RPMI7951 (cell line): Measurements from ENCODE around the gene POPDC3. TPM values are rescaled to one million over a fixed set of nuclear protein-coding genes. Genes with fewer than 3 reads are reported as not detected.
"Not testable (repeated sequence)": the region's sequence is repeated elsewhere in the genome, so short reads cannot be mapped to it uniquely, and the experiment has no call there.

ENCODE experiments used
- DNase-seq: peaks from one replicate; pipeline ENCODE4 v3.0.0-alpha.2; 2012; ENCODE audit warnings: low read depth
- total RNA-seq: library from RNA; depleted of rRNA; stranded (reverse); fragments of >200 nt; shearing (Covaris generic); gene quantifications from 2 replicates; pipeline ENCODE4 v1.2.3, GENCODE V29; 2014; rRNA removed

The POPDC3 gene, protein sequence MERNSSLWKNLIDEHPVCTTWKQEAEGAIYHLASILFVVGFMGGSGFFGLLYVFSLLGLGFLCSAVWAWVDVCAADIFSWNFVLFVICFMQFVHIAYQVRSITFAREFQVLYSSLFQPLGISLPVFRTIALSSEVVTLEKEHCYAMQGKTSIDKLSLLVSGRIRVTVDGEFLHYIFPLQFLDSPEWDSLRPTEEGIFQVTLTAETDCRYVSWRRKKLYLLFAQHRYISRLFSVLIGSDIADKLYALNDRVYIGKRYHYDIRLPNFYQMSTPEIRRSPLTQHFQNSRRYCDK
- total RNA-seq, result 63.6 and 66.4 TPM in 2 replicates

DNA sequence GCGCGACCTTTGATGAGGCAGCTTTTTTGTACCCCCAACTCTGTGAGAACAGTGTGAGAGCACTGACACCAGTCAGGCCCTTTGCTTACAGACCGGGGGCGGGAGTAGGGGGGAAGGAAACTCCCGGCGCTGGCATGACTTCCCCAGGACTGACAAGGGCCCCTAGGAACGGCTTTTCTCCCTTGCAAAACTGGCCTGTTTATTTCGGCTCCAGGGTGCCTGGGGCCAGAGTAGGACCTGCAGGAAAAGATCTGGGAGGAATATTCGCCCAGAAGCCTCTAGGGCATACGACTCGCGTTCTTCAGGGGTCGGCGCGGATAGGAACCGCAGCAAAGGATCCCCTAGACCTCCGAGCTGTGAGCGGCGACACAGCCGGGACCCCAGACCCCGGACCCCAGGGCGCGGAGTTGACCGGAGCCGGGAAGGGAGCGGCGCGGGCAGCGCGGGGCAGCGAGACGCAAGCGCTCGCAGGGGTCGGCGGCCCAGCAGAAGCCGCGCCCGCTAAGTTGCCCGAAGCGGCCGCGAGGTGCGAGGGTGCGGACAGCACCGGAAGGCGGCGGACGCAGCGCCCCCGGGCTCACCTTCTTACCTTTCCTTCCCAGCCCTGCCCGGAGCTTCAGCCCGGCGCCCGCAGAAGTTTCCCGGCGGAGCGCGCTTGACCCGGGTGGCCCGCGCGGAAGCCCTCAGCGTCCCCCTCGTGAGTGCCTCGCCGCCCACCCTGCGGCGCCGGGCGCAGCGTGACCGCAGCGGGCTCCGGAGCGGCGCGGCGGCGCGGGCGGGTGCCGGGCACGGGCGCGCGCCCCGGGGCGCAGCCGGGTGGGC, at the start of gene POPDC3:
Gene POPDC3, minus strand, starts transcription at position 771 of the 822 bp plus-strand sequence. CDS start 18,105 bp downstream, outside the sequence.
- peak; percentile 73 for DNase-seq

DNA sequence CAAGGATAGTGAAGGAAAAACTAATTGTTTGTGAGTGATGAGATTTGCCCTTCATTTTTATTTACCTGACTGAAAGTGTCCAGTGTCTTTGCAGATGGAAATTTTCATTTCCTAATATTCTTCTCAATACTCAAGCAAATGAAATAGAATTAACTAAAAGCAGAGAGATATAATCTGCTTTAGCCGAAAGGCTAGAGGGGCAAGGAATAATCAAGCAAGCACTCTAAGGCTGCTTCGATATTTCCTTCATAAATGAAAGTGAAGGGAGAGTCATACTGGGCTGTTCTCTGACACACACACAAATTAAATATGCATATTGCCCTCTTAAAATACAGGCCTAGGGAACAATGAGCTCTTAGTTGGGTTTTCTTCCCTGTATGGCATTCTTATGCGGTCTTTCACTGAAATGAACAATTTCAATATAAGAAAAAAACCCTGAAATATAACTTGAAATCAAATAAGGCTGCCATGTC, 47.5 kb upstream of the POPDC3 start:
- no peak for DNase-seq

DNA sequence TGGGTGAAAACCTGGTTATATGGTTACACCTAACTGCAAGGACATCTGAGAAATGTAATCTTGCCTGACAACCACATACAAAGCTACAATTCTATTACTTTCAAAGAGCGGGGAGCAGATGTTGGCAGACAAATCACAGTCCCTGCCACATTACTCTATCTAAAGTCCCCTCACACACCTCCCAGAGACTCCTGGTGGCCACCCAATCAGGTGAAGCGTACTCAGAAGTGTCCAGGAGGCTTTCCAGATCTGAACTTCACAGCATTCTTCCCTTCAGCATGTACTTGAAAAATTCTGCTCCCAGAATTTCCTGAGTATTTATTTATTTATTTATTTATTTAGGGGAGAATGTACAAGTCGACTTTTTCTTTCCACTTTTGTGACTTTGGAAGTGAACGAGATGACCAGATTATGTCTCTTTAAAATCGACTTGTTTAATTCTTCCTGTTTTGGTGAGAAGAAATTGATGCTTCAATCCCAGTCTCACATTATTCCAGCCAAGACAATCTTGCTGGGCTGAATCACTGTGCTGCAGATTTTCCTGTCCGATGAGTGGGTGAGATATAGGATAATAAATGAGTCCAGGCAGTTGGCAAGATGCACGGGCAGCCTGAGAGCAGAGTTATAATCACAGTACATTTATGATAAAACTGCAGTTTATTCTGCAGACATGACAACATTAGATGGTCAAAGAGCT, 46.9 kb upstream of the POPDC3 start:
- peak; percentile 24 for DNase-seq

DNA sequence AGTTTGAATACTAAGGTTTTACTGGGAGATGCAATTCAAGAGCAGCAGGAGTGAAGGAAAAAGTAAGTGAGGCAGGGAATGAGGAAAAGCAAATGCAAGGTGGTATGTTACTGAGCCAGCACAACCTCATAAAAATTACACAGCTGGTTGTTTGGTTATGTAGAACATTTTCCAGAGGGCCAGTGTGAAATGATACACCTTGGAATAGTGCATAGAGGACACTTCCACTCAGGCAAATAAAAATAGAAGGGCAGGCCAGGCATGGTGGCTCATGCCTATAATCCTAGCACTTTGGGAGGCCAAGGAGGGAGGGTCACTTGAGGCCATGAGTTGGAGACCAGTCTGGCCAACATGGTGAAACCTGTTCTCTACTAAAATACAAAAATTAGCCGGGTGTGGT, 43.4 kb upstream of the POPDC3 start:
- no peak for DNase-seq

DNA sequence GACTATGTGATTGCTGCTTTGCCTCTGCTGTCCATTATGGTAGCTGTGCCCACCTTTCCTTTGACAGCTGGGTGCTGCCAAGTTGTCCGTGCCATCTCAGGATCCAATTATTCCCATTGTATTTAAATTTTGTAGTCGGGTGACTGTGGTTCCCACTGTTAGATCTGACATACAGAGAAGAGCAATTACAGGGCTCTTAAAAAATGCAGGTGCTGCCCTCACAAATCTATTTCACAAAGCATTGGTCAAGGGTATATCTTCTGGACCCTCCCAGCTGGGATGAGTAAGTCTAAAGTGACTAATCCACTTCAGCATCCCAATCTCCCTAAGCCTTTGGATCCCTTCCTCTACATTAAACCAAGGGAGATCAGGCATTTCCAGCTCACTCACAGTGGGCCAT, 41.4 kb upstream of the POPDC3 start:
- DNase-seq, result peak; percentile 25

DNA sequence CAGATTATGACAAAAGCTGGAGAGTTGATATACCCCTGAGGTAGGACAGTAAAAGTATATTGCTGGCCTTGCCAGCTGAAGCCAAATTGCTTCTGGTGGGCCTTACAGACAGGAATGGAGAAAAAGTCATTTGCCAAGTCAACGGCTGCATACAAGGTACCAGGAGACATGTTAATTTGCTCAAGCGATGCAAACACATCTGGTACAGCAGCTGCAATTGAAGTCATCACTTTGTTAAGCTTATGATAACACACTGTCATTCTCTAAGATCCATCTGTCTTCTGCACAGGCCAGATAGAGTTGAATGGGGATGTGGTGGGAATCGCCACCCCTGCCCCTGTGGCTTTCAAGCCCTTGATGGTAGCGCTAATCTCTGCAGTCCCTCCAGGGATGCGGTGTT, 40.4 kb upstream of the POPDC3 start:
- no peak for DNase-seq

DNA sequence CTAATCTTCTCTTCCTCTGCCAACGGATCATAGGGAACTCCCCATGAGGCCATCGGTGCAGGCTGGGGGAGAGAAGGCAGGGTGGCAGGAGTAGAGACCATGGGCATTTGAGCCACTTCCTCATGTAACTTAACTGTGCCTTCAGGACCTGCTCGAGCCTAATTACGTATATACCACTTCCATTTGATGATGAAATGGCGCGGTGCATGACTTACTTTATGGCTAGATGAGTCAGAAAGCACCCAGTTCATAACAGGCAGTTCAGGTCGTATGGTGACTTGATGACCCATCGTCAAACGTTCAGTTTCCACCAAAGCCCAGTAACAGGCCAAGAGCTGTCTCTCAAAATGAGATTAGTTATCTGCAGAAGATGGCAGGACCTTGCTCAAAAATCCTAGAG, 39.4 kb upstream of the POPDC3 start:
- DNase-seq, result not testable (repeated sequence)

DNA sequence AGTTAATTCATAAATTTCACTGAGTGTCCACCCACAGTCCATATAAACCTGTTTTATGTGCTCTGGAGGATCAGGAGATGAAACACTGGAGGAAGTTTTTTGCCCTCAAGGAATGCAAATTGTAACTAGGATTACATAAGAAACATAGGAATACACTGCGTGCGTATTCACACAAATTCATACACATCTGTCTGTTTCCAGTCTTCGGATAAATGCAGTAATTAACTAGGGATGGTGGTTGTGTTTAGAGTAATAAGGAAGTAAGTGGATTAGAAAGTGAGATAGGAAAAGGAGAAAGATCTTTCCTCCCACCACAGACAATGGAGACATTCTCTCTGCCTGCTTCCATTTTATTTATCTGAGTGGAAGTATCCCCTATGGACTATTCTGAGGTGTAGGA, 35.7 kb upstream of the POPDC3 start:
- no peak for DNase-seq

DNA sequence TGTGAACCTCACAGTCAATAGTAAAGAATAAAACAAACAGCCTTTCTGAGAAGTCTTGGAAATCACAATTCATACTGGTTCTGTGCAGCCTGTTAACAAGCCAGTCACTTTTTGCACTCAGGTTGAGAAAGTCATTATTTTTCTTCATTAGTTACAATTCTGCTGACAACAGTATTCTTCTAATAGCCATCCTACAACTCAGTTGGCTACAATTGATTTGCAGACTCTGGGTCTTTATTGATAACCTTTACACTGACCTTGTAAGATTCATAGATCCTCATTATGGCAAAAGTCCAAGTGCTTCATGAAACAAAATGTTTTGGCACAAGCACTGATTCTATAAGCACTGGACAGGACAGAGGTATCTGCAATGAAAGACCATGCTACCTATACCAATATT, 34.9 kb upstream of the POPDC3 start:
- DNase-seq, result no peak

DNA sequence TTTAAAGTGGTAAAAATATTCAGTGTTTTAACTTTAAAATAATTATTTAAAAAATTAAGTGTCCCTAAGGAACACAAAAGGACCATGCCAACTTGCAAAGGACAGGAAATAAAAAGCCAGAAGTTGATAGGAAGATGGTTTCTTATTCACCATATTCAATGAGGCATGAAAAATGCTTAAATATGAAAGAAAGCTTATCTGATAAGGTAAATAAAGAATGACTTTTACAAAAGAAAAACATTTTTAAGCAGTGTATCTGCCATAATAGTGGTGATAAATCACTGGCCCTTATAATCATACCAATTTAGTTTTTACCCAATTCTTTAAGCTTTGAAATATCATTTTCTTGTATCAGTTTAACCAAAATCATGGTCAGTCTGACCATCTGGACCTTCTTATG, 33.5 kb upstream of the POPDC3 start:
- no peak for DNase-seq

DNA sequence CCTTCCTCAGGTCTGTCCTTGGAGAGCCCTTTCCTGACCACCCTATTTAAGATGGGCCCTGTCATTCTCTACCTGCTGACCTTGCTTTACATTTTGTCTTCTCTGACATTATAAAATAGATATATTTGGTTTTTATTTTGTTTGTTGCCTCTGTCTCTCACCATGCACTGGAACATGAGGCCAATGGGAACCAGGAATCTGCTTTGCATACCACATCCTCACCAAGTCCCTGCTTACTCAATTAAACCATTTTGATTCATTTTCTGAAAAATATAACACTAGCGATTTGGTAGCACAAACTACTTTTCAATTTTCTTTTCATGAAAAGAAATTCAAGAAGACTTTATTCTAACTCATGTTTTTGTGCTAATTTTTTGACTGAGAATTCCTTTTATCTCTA, 32.8 kb upstream of the POPDC3 start:
- DNase-seq, result no peak

DNA sequence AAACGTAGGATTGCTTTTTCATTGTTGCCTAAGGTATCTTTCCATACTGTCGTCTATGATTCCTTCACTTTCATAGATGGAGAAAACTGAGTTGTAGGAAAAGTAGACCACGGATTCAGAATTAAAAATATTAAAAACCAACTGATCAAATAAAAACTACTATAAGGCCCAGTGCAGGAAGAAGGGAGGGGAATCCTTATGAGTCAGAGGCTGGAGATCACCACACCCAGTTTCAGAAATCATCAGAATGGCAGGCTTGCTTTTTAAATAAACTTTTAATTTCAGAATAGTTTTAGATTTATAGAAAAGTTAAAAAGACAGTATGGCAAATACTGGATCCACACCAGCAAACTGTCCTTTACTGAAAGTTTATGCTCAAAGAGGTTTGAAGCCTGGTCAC, 32.0 kb upstream of the POPDC3 start:
- DNase-seq, result peak; percentile 43

DNA sequence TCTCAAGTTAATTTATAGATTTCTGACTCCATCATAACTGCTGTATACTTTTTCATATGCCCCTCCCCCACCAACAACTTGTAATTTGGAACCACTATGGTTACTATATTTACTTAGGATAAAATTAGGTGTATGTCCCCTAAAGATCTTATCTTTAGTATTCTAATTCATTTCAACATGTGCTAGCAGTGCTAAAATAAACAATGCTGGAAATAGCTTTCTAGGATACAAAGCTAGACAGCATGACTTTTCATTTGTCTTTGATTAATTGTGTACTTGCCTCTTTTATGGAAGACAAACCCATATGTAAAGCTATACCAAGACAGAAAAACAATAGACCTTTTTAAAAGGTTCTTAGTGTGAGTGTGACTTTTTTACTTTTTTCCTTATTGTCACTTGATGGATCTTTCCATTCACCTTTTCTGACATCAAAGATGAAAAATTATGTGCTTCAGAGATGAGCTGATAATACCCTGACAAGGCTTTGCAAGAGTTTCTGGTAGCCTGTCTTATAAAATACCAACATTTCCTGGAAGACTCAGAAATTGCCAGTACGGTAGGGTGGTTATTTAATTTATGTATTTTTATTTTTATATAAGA, 31.2 kb upstream of the POPDC3 start:
- no peak for DNase-seq

DNA sequence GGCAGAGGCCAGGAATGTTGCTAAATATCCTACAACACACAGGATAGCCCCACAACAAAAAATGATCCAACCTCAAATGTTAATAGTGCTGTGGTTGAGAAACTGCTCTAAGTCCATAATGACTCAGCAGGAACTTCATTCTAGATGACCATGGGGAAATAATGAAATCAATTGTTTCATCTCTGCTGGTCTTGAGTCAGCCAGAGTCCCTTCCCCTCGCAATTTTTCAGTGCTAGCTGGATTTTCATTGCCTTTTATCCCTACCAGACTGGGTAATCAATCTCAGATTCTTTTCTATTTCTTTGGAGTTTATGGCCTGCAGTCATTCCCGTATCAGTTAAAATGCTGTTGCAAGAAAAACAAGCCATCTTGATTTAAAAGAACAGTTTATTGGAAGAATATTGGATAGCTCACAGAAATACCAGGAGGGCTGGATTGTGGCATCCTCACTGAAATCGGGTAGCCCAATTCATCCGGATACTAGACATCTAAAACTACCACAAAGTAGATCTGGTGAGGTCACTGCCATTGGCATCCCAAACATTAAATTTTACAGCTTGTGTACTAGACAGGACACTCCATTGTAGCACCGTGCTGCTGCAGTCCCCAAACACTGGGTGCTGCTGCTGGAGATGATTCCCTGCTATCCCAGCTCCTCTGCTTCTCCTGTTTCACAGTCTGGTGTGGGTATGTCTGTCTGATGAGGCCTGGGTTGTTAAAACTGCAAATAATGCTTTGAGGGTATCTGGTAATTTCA, 30.3 kb upstream of the POPDC3 start:
- DNase-seq, result peak; percentile 86

DNA sequence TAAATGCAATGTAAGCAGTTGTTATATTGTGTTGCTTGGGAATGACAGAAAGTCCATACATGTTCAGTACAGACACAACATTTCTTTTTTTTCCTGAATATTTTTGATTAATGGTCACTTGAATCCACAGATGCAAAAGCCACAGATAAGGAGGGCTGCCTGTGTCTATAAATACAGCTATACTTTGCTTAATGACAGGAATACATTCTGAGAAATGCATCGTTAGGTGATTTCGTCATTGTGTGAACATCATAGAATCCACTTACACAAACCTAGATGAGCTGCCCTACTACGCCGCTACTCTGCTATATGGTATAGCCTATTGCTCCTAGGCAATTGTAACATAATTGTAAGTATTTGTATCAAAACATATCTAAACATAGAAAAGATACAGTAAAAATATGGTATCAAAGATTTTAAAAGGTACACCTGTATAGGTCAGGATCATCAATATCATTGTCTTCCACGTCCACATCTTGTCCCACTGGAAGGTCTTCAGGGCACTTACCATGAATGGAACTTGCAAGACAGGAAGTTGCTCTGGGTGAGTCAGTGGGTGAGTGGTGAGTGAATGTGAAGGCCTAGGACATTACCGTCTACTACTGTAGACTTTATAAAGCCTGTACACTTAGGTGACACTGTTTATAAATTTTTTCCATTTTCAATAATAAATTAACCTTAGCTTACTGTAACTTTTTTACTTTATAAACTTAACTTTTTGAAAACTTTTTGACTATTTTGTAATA, 27.9 kb upstream of the POPDC3 start:
- peak; percentile 66 for DNase-seq

DNA sequence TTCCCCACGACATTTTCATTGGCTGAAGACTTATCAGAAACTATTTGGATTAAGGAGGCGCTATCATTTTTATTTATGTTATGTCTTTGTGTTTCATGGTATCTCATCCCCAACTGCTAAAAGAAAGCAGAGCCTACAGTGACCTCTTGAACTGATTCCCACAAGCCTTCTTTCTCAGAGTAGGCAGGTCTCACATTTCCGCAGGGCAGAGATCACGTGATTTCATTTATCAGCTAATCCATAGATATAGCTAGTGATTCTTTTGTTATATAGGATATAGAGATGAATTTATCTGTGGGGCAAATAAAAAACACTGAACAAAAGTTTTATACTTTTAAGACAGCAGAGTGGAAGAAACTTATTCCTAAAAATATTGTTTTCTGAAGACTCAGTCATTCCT, 25.0 kb upstream of the POPDC3 start:
- DNase-seq, result no peak

DNA sequence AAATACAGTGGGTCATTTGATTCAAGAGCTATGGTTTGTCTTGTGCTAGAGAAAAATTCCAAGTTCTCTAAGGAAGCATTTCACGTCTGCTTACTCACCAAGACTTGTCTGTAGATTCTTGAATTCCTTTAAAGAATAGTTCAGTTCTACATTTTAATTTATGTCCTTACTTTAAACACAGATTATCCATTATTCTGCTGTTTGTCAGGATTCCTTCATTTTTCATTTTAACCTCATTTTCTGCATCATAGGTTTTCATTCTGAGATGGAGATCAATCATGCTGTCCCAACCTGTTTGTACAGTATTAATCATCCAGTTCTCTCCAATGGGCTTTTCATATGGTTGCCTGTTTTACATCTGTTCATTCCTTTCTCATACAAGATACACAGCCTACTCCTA, 24.5 kb upstream of the POPDC3 start:
- DNase-seq, result no peak

DNA sequence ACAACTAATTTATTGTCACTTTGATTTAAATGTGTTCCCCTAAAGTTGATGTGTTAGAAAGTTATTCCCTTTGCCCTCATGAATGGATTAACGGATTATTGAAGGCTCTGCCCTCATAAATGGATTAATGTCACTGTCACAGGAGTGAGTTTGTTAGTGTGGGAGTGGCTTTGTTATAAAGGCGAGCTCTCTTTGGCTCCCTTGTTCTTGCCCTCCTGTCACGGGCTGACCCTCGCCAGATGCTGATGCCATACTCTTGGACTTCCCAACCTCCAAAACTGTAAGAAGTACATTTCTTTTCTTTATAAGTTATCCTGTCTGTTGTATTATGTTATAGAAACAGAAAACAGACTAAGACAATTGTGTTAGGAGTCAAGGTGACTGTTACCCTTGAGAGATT, 22.7 kb upstream of the POPDC3 start:
- DNase-seq, result no peak

DNA sequence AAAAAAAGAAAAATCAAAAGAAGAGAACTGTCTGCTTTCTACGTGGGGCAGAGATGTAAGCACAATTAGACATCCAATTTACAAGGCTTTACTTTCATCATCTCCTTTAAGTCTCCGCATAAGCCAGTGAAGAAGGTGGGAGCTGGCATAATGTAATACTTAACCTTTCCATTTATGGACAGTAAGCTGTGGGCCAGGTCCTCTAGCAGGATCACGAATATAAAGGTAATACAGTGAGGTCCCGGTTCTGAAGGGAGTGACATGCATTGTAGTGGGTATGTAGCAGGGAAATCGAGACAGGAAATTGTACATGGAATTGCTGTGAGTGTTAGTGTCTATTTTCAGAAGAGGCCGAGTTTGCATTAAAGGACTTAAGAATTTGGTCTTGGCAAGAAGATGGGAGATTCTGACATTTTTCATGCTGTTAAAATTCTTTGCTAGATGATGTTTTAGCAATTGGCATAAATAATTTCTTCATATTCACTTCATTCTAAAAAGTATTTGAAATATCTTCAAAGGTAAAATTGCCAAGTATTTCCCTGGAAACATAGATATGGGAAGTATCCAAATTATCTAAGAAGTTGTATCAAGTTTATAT, 20.4 kb upstream of the POPDC3 start:
- DNase-seq, result no peak

DNA sequence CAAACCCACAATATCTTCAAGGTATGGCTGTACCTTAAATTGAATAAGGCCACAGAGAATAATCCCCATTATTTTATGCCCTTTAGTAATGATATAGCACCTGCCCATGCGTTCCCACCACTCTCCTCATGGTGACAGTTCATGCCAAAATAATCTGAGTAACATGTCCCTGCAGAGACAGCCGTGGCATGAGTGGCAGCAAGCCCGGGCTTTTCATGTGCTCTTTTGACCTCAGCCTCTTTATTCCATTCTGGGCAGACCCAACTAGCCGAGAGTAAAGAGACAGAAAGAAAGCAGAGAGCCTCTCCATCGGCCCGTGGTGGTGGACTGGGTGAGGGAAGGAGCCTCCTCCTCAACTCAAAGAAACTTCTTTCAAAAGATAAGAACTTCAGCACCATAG, 19.9 kb upstream of the POPDC3 start:
- peak; percentile 46 for DNase-seq
